Upper lobe of left lung (tissue), 6 donors: Measurements from ENCODE around the gene ZBTB24. TPM values are rescaled to one million over a fixed set of nuclear protein-coding genes. Genes with fewer than 3 reads are reported as not detected.
A peak's percentile ranks its signal among the peaks of the same experiment; 100 is the strongest.

Source experiments
- ATAC-seq, 2 donors: fragments of 200-7000 bp; cut with Tn5 transposase; one replicate each; pipeline ENCODE4 v1.9.1; 2022; ENCODE audit warnings: mild to moderate bottlenecking in 2 of 2, moderate library complexity in 2 of 2; ENCODE audit not compliant: low FRiP score in 2 of 2
- DNase-seq, 2 donors: peaks; one replicate each; pipeline ENCODE4 v3.0.0-alpha.2; 2019 to 2020
- H3K27ac ChIP-seq, 4 donors: fragments of 200-600 bp; sonication (generic); one replicate each; pipeline ENCODE4 v1.5.1; 2016 to 2019
- H3K27me3 ChIP-seq, 4 donors: fragments of 200-600 bp; sonication (generic); one replicate each; pipeline ENCODE4 v1.5.1; 2017 to 2019
- H3K36me3 ChIP-seq, 4 donors: fragments of 200-600 bp; sonication (generic); one replicate each; pipeline ENCODE4 v1.5.1; 2016 to 2019
- H3K4me1 ChIP-seq, 4 donors: fragments of 200-600 bp; sonication (generic); one replicate each; pipeline ENCODE4 v1.5.1; 2018 to 2019
- H3K4me3 ChIP-seq, 4 donors: fragments of 200-600 bp; sonication (generic); one replicate each; pipeline ENCODE4 v1.5.1; 2017 to 2019; ENCODE audit warnings: mild to moderate bottlenecking in 2 of 4, moderate library complexity in 1 of 4
- H3K9me3 ChIP-seq, 4 donors: fragments of 200-600 bp; sonication (generic); one replicate each; pipeline ENCODE4 v1.5.1; 2018 to 2019
- EP300 ChIP-seq, 4 donors: sonication (generic); formaldehyde crosslinking; IDR thresholded peaks; one replicate each; pipeline ENCODE4 v1.5.1; 2017; ENCODE audit warnings: antibody characterized with exemption in 4 of 4, control low read depth in 2 of 4
- POLR2A ChIP-seq, 4 donors: fragments of 450-650 bp; IDR thresholded peaks; one replicate each; pipeline ENCODE4 v1.5.1; 2016 to 2017; ENCODE audit warnings: antibody characterized with exemption in 4 of 4, mild to moderate bottlenecking in 2 of 4
- POLR2AphosphoS5 ChIP-seq, 2 donors: sonication (generic); formaldehyde crosslinking; IDR thresholded peaks; one replicate each; pipeline ENCODE4 v1.5.1; 2017; ENCODE audit warnings: antibody characterized with exemption in 2 of 2
- WGBS, 2 donors: methylation state at CpG; one replicate each; pipeline ENCODE4 v1.1.5; 2017 to 2018; 5-methylcytosine and 5-hydroxymethylcytosine counted together
- total RNA-seq, 6 donors: library from RNA; depleted of rRNA in 4 of 6; stranded (reverse); fragments of >200 nt in 4 of 6; gene quantifications; one replicate each; pipeline versions ENCODE4 v1.1.0 to v1.2.1, GENCODE V29; 2016 to 2021
- TF ChIP-seq, protein P1 (sequence below), 6 experiments: fragments of 450-650 bp in 4 of 6; fragments of 200-600 bp in 2 of 6; sonication (generic) in 2 of 6; IDR thresholded peaks; one replicate each; pipeline ENCODE4 v1.5.1; 2016 to 2019; ENCODE audit warnings: antibody characterized with exemption in 6 of 6
- donor health status: DM: no; HTN: no; CAD: no; lungs with moderate emphysema.
- donor health status: DM: no; HTN: yes; CAD: no; lungs with severe emphysema.

The ZBTB24 gene
- total RNA-seq, 6 donors from 2014 or later, result 5.1 to 14.9 (median 9.7) TPM

DNA sequence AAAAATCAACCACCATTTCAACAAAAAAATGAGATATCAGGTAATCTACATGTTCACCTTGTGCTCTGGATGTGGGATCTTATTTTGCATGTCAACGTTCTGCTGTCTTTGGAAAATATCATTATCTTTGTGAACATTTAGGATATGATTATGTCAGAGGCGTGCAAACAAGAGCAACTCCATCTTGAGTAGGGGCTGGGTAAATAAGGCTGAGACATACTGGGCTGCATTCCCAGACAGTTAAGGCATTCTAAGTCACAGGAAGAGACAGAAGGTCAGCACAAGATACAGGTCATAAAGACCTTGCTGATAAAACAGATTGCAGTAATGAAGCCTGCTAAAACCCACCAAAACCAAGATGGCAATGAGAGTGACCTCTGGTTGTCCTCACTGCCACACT lies 28.8 kb upstream of the ZBTB24 start:
- H3K4me1 ChIP-seq, result peaks cover 0 to 8% (median 3%) of the 10 kb centered on the region in 4 donors
- no peak overlapping the region for H3K4me3 ChIP-seq
- ATAC-seq, result no peak
- no peak for DNase-seq
- TF ChIP-seq, protein P1, sequence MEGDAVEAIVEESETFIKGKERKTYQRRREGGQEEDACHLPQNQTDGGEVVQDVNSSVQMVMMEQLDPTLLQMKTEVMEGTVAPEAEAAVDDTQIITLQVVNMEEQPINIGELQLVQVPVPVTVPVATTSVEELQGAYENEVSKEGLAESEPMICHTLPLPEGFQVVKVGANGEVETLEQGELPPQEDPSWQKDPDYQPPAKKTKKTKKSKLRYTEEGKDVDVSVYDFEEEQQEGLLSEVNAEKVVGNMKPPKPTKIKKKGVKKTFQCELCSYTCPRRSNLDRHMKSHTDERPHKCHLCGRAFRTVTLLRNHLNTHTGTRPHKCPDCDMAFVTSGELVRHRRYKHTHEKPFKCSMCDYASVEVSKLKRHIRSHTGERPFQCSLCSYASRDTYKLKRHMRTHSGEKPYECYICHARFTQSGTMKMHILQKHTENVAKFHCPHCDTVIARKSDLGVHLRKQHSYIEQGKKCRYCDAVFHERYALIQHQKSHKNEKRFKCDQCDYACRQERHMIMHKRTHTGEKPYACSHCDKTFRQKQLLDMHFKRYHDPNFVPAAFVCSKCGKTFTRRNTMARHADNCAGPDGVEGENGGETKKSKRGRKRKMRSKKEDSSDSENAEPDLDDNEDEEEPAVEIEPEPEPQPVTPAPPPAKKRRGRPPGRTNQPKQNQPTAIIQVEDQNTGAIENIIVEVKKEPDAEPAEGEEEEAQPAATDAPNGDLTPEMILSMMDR (IDR thresholded peaks at IDR 0.05), result no peak
- TF ChIP-seq POLR2A (IDR thresholded peaks at IDR 0.05) (no peak), EP300 (IDR thresholded peaks at IDR 0.05) (no peak), POLR2AphosphoS5 (IDR thresholded peaks at IDR 0.05) (no peak)
- no peak overlapping the region for H3K27ac ChIP-seq
- no peaks in the 10 kb centered on the region for H3K27me3 ChIP-seq
- WGBS, 2 donors, result 70 to 71% methylated on average over 2 of the region's 2 CpGs
- H3K9me3 ChIP-seq, result no peaks in the 10 kb centered on the region
- no peaks in the 10 kb centered on the region for H3K36me3 ChIP-seq

DNA sequence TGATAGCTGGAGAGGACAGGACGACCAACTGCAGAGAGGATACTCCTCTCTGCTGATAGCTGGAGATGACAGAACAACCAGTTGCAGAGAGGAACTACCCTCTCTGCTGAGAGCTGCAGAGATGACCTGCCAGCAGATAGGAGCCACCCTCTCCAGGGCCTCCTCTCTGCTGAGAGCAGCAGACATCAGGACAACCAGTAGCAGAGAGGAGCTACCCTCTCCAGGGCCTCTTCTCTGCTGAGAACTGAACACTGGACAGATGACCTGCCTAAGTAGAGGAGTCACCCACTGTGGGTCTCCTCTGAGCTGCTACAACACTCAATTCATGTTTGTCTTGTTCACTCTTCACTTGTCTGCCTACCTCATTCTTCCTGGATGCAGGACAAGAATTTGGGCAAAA lies 27.3 kb upstream of the ZBTB24 start:
- 70 to 100% methylated on average over 1 of the region's 1 CpG for WGBS, 2 donors
- TF ChIP-seq EP300 (IDR thresholded peaks at IDR 0.05), result no peak
- TF ChIP-seq POLR2AphosphoS5 (IDR thresholded peaks at IDR 0.05), result no peak
- TF ChIP-seq, protein P1 (IDR thresholded peaks at IDR 0.05), result no peak
- TF ChIP-seq POLR2A (IDR thresholded peaks at IDR 0.05), result no peak
- ATAC-seq, result no peak
- Histone ChIP-seq H3K36me3 (no peaks in the 10 kb centered on the region), H3K27ac (no peak overlapping the region), H3K4me1 (peaks cover 0 to 8% (median 0%) of the 10 kb centered on the region in 4 donors), H3K4me3 (no peak overlapping the region), H3K27me3 (no peaks in the 10 kb centered on the region), H3K9me3 (no peaks in the 10 kb centered on the region)
- DNase-seq, result no peak

DNA sequence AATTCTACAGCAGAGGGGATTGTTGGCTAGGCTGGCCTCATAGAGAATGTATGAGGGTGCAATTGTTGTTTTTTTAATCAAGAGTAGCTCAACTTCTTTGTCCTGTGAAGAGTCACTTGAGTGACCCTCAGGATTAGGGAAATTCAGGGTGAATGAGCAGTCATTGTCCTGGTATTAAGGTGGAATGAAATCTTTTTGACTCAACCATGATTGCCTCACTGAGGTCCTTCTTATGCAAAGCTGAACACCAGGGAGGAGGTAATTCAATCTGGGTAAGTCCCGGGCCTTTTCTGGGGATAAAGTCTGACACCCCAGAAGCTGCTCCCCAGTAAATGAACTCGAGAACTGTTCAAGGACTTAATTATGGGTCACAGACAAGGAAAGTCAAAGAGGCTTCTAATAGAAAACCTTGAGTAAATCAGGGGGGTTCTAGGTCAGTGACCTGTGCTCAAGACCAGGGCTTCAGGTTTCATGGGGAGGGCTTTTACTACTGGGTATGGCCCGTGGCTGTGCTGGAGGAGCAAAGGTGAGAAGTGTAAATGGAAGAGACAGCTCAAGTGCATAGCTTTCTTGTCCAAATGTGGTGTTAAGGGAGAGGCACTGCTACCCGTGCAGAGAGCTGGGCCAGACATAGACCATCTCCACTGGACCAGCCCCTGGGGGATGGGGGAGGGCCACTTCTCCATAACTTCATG lies 25.3 kb upstream of the ZBTB24 start:
- TF ChIP-seq POLR2A (IDR thresholded peaks at IDR 0.05) (no peak), POLR2AphosphoS5 (IDR thresholded peaks at IDR 0.05) (no peak), EP300 (IDR thresholded peaks at IDR 0.05) (no peak)
- TF ChIP-seq, protein P1 (IDR thresholded peaks at IDR 0.05), result no peak
- H3K4me1 ChIP-seq, result peaks cover 0 to 8% (median 0%) of the 10 kb centered on the region in 4 donors
- no peaks in the 10 kb centered on the region for H3K9me3 ChIP-seq
- H3K27ac ChIP-seq, result peak overlapping the region in 2 of 4 donors; percentile 6 to 16
- ATAC-seq (peak in 1 of 2 donors; percentile 24), DNase-seq (no peak)
- H3K4me3 ChIP-seq, result no peak overlapping the region
- no peaks in the 10 kb centered on the region for H3K27me3 ChIP-seq
- no peaks in the 10 kb centered on the region for H3K36me3 ChIP-seq
- WGBS, 2 donors, result 62 to 74% methylated on average over 4 of the region's 4 CpGs

DNA sequence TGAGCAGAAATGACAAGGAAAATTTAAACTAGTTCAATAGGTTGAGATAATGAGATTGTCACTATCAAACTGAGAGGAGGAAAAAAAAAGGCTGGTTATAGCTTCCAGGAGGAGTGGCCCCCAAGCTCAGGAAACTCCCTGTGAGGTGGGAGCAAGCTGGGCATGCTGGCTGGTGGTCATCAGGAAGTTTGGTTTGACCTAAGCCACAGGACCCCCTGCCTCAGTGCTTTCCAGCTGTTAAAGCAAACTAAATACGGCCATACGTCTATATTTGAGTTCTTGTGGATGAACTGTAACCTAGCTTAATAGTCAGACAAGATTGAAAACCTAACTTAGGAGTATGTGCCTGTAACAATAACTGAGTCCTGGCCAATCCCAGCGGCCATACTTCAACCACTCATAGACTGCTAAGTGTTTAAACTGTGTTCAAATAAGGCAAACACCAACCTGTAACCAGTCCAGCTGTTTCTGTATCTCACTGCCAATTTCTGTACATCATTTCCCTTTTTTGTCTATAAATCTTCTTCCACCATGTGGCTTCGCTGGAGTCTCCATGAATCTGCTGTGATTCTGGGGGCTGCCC lies 24.6 kb upstream of the ZBTB24 start:
- 51 to 57% methylated on average over 4 of the region's 4 CpGs for WGBS, 2 donors
- Histone ChIP-seq H3K27me3 (no peaks in the 10 kb centered on the region), H3K36me3 (no peaks in the 10 kb centered on the region), H3K27ac (peak overlapping the region in 3 of 4 donors; percentile 6 to 16 (median 13)), H3K4me1 (peaks cover 0 to 8% (median 0%) of the 10 kb centered on the region in 4 donors), H3K9me3 (no peaks in the 10 kb centered on the region), H3K4me3 (no peak overlapping the region)
- ATAC-seq (no peak), DNase-seq (peak in 1 of 2 donors; percentile 57)
- no peak for TF ChIP-seq POLR2AphosphoS5 (IDR thresholded peaks at IDR 0.05)
- TF ChIP-seq EP300 (IDR thresholded peaks at IDR 0.05), result no peak
- TF ChIP-seq, protein P1 (IDR thresholded peaks at IDR 0.05), result no peak
- no peak for TF ChIP-seq POLR2A (IDR thresholded peaks at IDR 0.05)
